OCI-LY3 (cell line): ENCODE measurements around the gene CAPN8.

Experiments used
- H2AFZ ChIP-seq: fragments of 200-600, 300-600 bp; shearing (Covaris generic); 2 replicates; pipeline ENCODE4 v1.6.0; 2014; ENCODE audit warnings: antibody characterized with exemption, low read depth, low read length
- H3K27ac ChIP-seq: fragments of 200-600, 300-600 bp; sonication (generic); 2 replicates; pipeline ENCODE4 v1.5.1; 2014; ENCODE audit warnings: mild to moderate bottlenecking, low read length, moderate library complexity, mixed read lengths
- H3K27me3 ChIP-seq: fragments of 200-600, 300-600 bp; sonication (generic); 2 replicates; pipeline ENCODE4 v1.6.1; 2014; ENCODE audit warnings: low read depth, low read length, mixed read lengths
- H3K36me3 ChIP-seq: fragments of 200-600, 300-600 bp; sonication (generic); replicated peaks from 2 replicates; pipeline ENCODE3; 2014; ENCODE audit warnings: low read depth, low read length, mixed read lengths
- H3K4me1 ChIP-seq: fragments of 300-600, 200-600 bp; sonication (generic); 2 replicates; pipeline ENCODE4 v1.6.1; 2014; ENCODE audit warnings: low read length, mixed read lengths
- H3K4me2 ChIP-seq: fragments of 200-600, 300-600 bp; sonication (generic); 2 replicates; pipeline ENCODE4 v1.6.1; 2014; ENCODE audit warnings: low read length, mixed read lengths
- H3K4me3 ChIP-seq: fragments of 300-600, 200-600 bp; sonication (generic); 2 replicates; pipeline ENCODE4 v1.5.1; 2014; ENCODE audit warnings: antibody characterized with exemption, mild to moderate bottlenecking, low read length, moderate library complexity
- H3K79me2 ChIP-seq: fragments of 300-600, 200-600 bp; shearing (Covaris generic); 2 replicates; pipeline ENCODE4 v1.6.1; 2014; ENCODE audit warnings: mild to moderate bottlenecking, low read length, mixed read lengths
- H3K9ac ChIP-seq: fragments of 300-600, 200-600 bp; shearing (Covaris generic); 2 replicates; pipeline ENCODE4 v1.6.0; 2014; ENCODE audit warnings: mild to moderate bottlenecking, low read length, moderate library complexity
- H3K9me3 ChIP-seq: fragments of 200-600, 300-600 bp; shearing (Covaris generic); 2 replicates; pipeline ENCODE4 v1.6.1; 2014; ENCODE audit warnings: low read length, mixed read lengths; ENCODE audit not compliant: insufficient read depth
- H4K20me1 ChIP-seq: fragments of 200-600, 300-600 bp; sonication (generic); 2 replicates; pipeline ENCODE4 v1.6.1; 2016; ENCODE audit warnings: low read length, mixed read lengths; ENCODE audit not compliant: insufficient read depth
- EZH2phosphoT487 ChIP-seq: fragments of 200-600 bp; shearing (Covaris generic); IDR thresholded peaks from 2 replicates; pipeline ENCODE4 v1.6.1; 2018; ENCODE audit warnings: antibody characterized with exemption, mixed run types, low read depth
- TF ChIP-seq, protein P1 (sequence below): fragments of 200-600, 300-600 bp; sonication (generic); IDR thresholded peaks from 2 replicates; pipeline ENCODE4 v1.5.1; 2014; ENCODE audit warnings: antibody characterized with exemption, low read length, low read depth

The CAPN8 gene

GRCh38 chr1:223515926-223516325, 149.6 kb downstream of the CAPN8 start:
- H3K9ac ChIP-seq: no peak overlapping the region

GRCh38 chr1:223515421-223515820, 150.1 kb downstream of the CAPN8 start:
- Histone ChIP-seq H3K4me2 (no peak overlapping the region), H4K20me1 (no peaks in the 10 kb centered on the region), H3K4me1 (no peaks in the 10 kb centered on the region), H3K79me2 (no peaks in the 10 kb centered on the region), H2AFZ (no peak overlapping the region), H3K36me3 (no peaks in the 10 kb centered on the region), H3K27ac (no peak overlapping the region), H3K27me3 (peaks cover 20% of the 10 kb centered on the region; the same call in 1 of the 2 replicates), H3K9me3 (peaks cover 10% of the 10 kb centered on the region; the same call in 1 of the 2 replicates), H3K4me3 (no peak overlapping the region), H3K9ac (no peak overlapping the region)
- TF ChIP-seq, protein P1, sequence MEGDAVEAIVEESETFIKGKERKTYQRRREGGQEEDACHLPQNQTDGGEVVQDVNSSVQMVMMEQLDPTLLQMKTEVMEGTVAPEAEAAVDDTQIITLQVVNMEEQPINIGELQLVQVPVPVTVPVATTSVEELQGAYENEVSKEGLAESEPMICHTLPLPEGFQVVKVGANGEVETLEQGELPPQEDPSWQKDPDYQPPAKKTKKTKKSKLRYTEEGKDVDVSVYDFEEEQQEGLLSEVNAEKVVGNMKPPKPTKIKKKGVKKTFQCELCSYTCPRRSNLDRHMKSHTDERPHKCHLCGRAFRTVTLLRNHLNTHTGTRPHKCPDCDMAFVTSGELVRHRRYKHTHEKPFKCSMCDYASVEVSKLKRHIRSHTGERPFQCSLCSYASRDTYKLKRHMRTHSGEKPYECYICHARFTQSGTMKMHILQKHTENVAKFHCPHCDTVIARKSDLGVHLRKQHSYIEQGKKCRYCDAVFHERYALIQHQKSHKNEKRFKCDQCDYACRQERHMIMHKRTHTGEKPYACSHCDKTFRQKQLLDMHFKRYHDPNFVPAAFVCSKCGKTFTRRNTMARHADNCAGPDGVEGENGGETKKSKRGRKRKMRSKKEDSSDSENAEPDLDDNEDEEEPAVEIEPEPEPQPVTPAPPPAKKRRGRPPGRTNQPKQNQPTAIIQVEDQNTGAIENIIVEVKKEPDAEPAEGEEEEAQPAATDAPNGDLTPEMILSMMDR: no peak
- no peak for TF ChIP-seq EZH2phosphoT487

More at GRCh38 chr1:223515926-223516325, 149.6 kb downstream of the CAPN8 start:
- Histone ChIP-seq H3K4me3 (no peak overlapping the region), H3K27me3 (peaks cover 20% of the 10 kb centered on the region; the same call in 1 of the 2 replicates), H3K36me3 (no peaks in the 10 kb centered on the region), H3K4me2 (no peak overlapping the region), H3K27ac (no peak overlapping the region), H4K20me1 (no peaks in the 10 kb centered on the region), H2AFZ (no peak overlapping the region), H3K79me2 (no peaks in the 10 kb centered on the region), H3K4me1 (no peaks in the 10 kb centered on the region), H3K9me3 (0 out of 2 replicates have a peak, but pooled peaks cover 6% of the 10 kb centered on the region)
- TF ChIP-seq, protein P1: no peak
- no peak for TF ChIP-seq EZH2phosphoT487

DNA sequence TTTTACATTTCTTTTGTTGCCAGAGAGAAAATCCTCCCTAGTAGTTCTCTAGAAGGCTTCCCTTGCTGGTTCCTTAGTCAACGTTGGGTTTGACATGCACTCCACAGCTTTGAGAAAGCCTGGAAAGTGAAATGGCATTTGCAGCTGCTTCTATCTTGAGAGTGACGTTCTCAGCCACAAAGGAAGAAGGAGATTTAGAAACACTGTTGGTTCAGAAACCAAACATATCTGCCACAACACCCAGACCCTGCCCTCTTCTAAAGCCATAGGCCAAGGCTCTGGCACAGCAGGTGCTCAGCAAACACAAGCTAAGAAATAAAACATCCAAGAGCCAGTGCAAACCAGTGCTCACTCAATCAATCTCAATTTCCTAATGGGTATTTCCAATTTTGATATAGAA, 150.9 kb downstream of the CAPN8 start:
- Histone ChIP-seq H3K36me3 (no peaks in the 10 kb centered on the region), H3K4me2 (no peak overlapping the region)
- no peak for TF ChIP-seq EZH2phosphoT487
- TF ChIP-seq, protein P1: no peak

GRCh38 chr1:223513309-223513708, 152.2 kb downstream of the CAPN8 start:
- Histone ChIP-seq H3K27me3 (peaks cover 17% of the 10 kb centered on the region; the same call in 1 of the 2 replicates), H3K4me1 (no peaks in the 10 kb centered on the region), H3K4me2 (no peak overlapping the region), H2AFZ (no peak overlapping the region), H3K27ac (no peak overlapping the region), H3K36me3 (no peaks in the 10 kb centered on the region), H3K4me3 (no peak overlapping the region), H4K20me1 (no peaks in the 10 kb centered on the region), H3K9me3 (peaks cover 18% of the 10 kb centered on the region; the same call in 1 of the 2 replicates), H3K9ac (no peak overlapping the region), H3K79me2 (no peaks in the 10 kb centered on the region)
- TF ChIP-seq, protein P1: no peak
- no peak for TF ChIP-seq EZH2phosphoT487

More for the DNA sequence above, 150.9 kb downstream of the CAPN8 start:
- H2AFZ ChIP-seq: no peak overlapping the region
- H3K4me1 ChIP-seq: no peaks in the 10 kb centered on the region
- no peak overlapping the region for H3K4me3 ChIP-seq
- no peaks in the 10 kb centered on the region for H4K20me1 ChIP-seq
- H3K9ac ChIP-seq: no peak overlapping the region
- no peaks in the 10 kb centered on the region for H3K79me2 ChIP-seq
- peaks cover 18% of the 10 kb centered on the region; the same call in 1 of the 2 replicates for H3K9me3 ChIP-seq
- peaks cover 19% of the 10 kb centered on the region; the same call in 1 of the 2 replicates for H3K27me3 ChIP-seq
- no peak overlapping the region for H3K27ac ChIP-seq
